Measurements from ENCODE around the gene NTN3.

The NTN3 gene

GRCh38 chr16:2497695-2498484, 26.8 kb downstream of the NTN3 start:
- DNase-seq = no peak

- DNase-seq = no peak
These were observed 27.6 kb downstream of the NTN3 start for GRCh38 chr16:2498531-2499253.

GRCh38 chr16:2499454-2499853, 28.4 kb downstream of the NTN3 start:
- DNase-seq = no peak

- DNase-seq = no peak
These were observed 28.9 kb downstream of the NTN3 start for GRCh38 chr16:2499890-2500429.

- DNase-seq = no peak
These were observed 29.4 kb downstream of the NTN3 start for GRCh38 chr16:2500430-2500917.

- peak; percentile 81 for DNase-seq
These were observed 30.0 kb downstream of the NTN3 start for GRCh38 chr16:2500918-2501750.

- no peak for DNase-seq
These were observed 31.1 kb downstream of the NTN3 start for GRCh38 chr16:2501946-2502895.

GRCh38 chr16:2505695-2506094, 34.6 kb downstream of the NTN3 start:
- DNase-seq = no peak

GRCh38 chr16:2507052-2507659, 36.1 kb downstream of the NTN3 start:
- DNase-seq = no peak

GRCh38 chr16:2507665-2508064, 36.6 kb downstream of the NTN3 start:
- no peak for DNase-seq

GRCh38 chr16:2508722-2509400, 37.8 kb downstream of the NTN3 start:
- DNase-seq = no peak

- DNase-seq = no peak
These were observed 40.2 kb downstream of the NTN3 start for GRCh38 chr16:2511128-2511800.

- DNase-seq = no peak
These were observed 41.1 kb downstream of the NTN3 start for GRCh38 chr16:2511996-2512734.

- DNase-seq = no peak
These were observed 41.8 kb downstream of the NTN3 start for GRCh38 chr16:2512735-2513404.

- peak; percentile 90 for DNase-seq
These were observed 42.6 kb downstream of the NTN3 start, which contains the start of gene ATP6V0C for GRCh38 chr16:2513405-2514332. TSS of gene ATP6V0C (plus strand) at chr16:2513952. CDS start at chr16:2514104, 152 bp downstream.

GRCh38 chr16:2514333-2515179, 43.5 kb downstream of the NTN3 start:
- peak; percentile 42 for DNase-seq
